Right lobe of liver (tissue), 6 donors: ENCODE measurements around the gene ADAR. TPM values are rescaled to one million over a fixed set of nuclear protein-coding genes. Genes with fewer than 3 reads are reported as not detected.

ENCODE experiments used
- ATAC-seq, 4 donors: fragments of 200-7000 bp; cut with Tn5 transposase; one replicate each; pipeline ENCODE4 v1.9.1; 2020; ENCODE audit warnings: mild to moderate bottlenecking in 4 of 4, moderate library complexity in 4 of 4
- DNase-seq, 3 donors: peaks; one replicate each; pipeline ENCODE4 v3.0.0-alpha.2; 2020
- H3K27ac ChIP-seq, 3 donors: fragments of 200-600 bp; one replicate each; pipeline ENCODE4 v1.8.0; 2022
- H3K27me3 ChIP-seq, 2 donors: fragments of 200-600 bp; one replicate each; pipeline ENCODE4 v1.8.0; 2022
- H3K36me3 ChIP-seq, 4 donors: fragments of 200-600 bp; sonication (generic) in 1 of 4; one replicate each; pipeline versions ENCODE4 v1.5.1 to v1.8.0; 2017 to 2022; ENCODE audit warnings: control low read depth in 1 of 4
- H3K4me1 ChIP-seq, 4 donors: fragments of 200-600 bp; sonication (generic) in 1 of 4; one replicate each; pipeline versions ENCODE4 v1.5.1 to v1.8.0; 2017 to 2022; ENCODE audit warnings: control low read depth in 1 of 4
- H3K4me3 ChIP-seq, 3 donors: fragments of 200-600 bp; one replicate each; pipeline ENCODE4 v1.8.0; 2022
- H3K9me3 ChIP-seq, 4 donors: fragments of 200-600 bp; sonication (generic) in 1 of 4; one replicate each; pipeline versions ENCODE4 v1.5.1 to v1.8.0; 2017 to 2022; ENCODE audit warnings: control low read depth in 1 of 4
- CTCF ChIP-seq, 4 donors: fragments of 200-600 bp in 3 of 4; fragments of 450-650 bp in 1 of 4; IDR thresholded peaks; one replicate each; pipeline versions ENCODE4 v1.5.1 to v1.8.0; 2016 to 2022; ENCODE audit warnings: antibody characterized with exemption in 4 of 4, mild to moderate bottlenecking in 2 of 4
- POLR2A ChIP-seq: fragments of 450-650 bp; IDR thresholded peaks from one replicate; pipeline ENCODE4 v1.6.1; 2017; ENCODE audit warnings: antibody characterized with exemption, mild to moderate bottlenecking
- WGBS: methylation state at CpG from one replicate; pipeline ENCODE4 v1.1.6; 2018; ENCODE audit warnings: low coverage, low lambda C conversion rate; ENCODE audit not compliant: insufficient coverage; ENCODE audit errors: missing lambda C conversion rate; 5-methylcytosine and 5-hydroxymethylcytosine counted together
- intact Hi-C, 2 donors: fragments of 100-400 bp; cut with DNase I; formaldehyde crosslinking; loops; one replicate each; pipeline versions ENCODE4 v1.11.2 to v1.14.1; 2022
- total RNA-seq, 6 experiments: library from RNA; depleted of rRNA in 2 of 6; stranded (reverse); fragments of >200 nt in 2 of 6; fragmentation: NEBNext Ultra II Directional in 3 of 6; extraction: Animal tissue kit (Norgen Biotek cat#: 25700) in 3 of 6; gene quantifications; one replicate each; pipeline versions ENCODE4 v1.1.0 to v1.2.4, GENCODE V29; 2016 to 2023
- donor health status: DM: no; HTN: yes; CAD: no.
- donor health status: DM: no; HTN: no; CAD: no.
- donor health status: DM: no; HTN: no; CAD: no.
- donor health status: DM: no; HTN: yes; CAD: no.
- donor health status: DM: no; HTN: yes; CAD: no.

ADAR gene
- total RNA-seq, 6 experiments from 2014 or later: 69.9 to 105 (median 78.7) TPM

GRCh38 chr1:154557248-154557938 is 50.6 kb downstream of the ADAR start:
- Histone ChIP-seq H3K4me1 (peaks cover 0 to 13% (median 3%) of the 10 kb centered on the region in 4 donors), H3K4me3 (peak overlapping the region; percentile 81 to 97 (median 95)), H3K36me3 (peaks cover 6 to 34% (median 28%) of the 10 kb centered on the region in 4 donors), H3K9me3 (no peaks in the 10 kb centered on the region), H3K27ac (peak overlapping the region; percentile 72 to 88 (median 81)), H3K27me3 (no peaks in the 10 kb centered on the region)
- 9% methylated on average over 7 of the region's 7 CpGs for WGBS
- ATAC-seq (no peak), DNase-seq (no peak)
- intact Hi-C loops: loop anchor here in 1 of 2 donors (10.0 kb wide), 1 partner anchor 83 kb away; no protein-coding TSS in a partner anchor
- TF ChIP-seq POLR2A (no peak), CTCF (IDR thresholded peaks at IDR 0.05) (no peak)

- Histone ChIP-seq H3K27me3 (no peaks in the 10 kb centered on the region), H3K4me3 (peak overlapping the region; percentile 81 to 97 (median 95)), H3K9me3 (no peaks in the 10 kb centered on the region), H3K4me1 (peaks cover 0 to 13% (median 3%) of the 10 kb centered on the region in 4 donors), H3K36me3 (peaks cover 8 to 44% (median 35%) of the 10 kb centered on the region in 4 donors), H3K27ac (peak overlapping the region in 1 of 3 donors; percentile 88)
- WGBS: 21% methylated on average over 3 of the region's 4 CpGs
- DNase-seq: no peak
- TF ChIP-seq POLR2A (no peak), CTCF (IDR thresholded peaks at IDR 0.05) (no peak)
- intact Hi-C loops: loop anchor here in 1 of 2 donors (10.0 kb wide), 1 partner anchor 82 kb away; no protein-coding TSS in a partner anchor
- ATAC-seq: no peak
Observed at GRCh38 chr1:154556422-154556821, 51.6 kb downstream of the ADAR start.

DNA sequence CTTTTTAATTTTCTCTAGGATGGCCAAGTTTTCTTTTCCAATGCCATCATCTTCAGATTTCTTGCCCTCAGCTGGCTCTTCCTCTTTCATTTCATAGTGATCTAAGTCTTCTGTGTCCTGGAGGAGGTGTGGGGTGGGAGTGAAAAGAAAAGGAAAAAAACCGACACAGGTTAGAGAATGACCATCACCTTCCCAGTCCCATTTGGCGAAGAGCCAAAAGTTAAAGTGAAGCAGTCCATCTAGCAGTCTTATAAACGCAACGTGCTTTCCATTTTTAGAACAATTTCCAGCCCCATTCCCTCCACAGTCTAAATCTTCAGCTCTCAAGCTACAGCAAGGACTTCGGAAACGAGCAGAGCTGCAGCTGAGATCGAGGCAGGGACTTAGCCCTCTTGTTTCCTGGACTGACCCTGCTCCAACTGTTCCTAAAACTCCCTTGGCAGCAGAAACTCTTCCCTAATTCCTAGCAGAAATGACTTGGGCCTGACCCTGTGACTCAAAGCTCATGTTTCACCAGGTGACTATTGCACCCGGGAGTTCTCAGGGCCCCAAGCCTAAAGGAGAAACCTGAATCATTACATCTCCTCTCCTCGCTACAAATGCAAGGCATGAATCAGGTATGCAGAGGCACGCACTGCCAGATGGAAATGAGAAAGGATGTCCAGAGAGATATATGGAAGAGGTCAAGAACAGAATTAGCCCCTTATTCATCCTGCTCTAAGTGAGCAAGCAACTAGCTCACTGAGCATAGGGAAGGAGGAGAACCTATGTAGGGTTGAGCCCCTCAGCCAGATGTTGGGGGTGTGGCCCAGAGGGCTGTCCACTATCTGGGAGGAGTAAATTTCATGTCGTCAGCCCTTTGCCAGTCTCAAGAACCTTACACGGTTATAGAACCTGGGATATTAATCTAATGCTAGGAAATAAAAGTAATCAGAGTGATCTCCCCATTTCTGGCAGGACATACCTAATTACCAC is 54.6 kb downstream of the ADAR start:
- 81% methylated on average over 9 of the region's 12 CpGs for WGBS
- Histone ChIP-seq H3K36me3 (peaks cover 8 to 70% (median 50%) of the 10 kb centered on the region in 4 donors), H3K27me3 (no peaks in the 10 kb centered on the region), H3K4me1 (peaks cover 0 to 24% (median 6%) of the 10 kb centered on the region in 4 donors), H3K4me3 (no peak overlapping the region), H3K27ac (no peak overlapping the region), H3K9me3 (no peaks in the 10 kb centered on the region)
- TF ChIP-seq CTCF (IDR thresholded peaks at IDR 0.05): no peak
- TF ChIP-seq POLR2A: no peak
- intact Hi-C loops: loop anchor here in 1 of 2 donors (10.0 kb wide), 1 partner anchor 79 kb away; no protein-coding TSS in a partner anchor
- ATAC-seq: no peak
- DNase-seq: no peak

DNA sequence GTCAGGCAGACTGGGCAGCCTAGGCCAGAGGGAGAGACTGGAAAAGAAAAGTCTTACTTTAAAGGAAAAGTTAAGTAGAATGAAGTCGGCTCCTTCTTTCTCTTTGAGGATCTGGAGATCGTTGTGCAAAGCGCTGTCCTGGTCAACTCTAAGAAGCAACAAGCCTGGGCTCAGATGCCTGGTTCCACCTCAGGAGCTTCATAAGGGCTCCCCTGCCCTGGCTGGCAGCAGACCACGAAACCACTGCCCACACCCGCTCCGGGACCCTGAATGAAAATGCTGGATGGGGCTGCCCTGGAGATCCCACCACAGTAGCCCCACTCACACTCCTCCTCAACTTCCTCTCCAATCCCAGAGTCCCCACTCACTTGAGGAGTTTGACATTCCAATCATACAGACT is 56.0 kb downstream of the ADAR start:
- intact Hi-C loops: loop anchor here in 1 of 2 donors (10.0 kb wide), 1 partner anchor 77 kb away; no protein-coding TSS in a partner anchor
- no peak for DNase-seq
- no peak for ATAC-seq
- Histone ChIP-seq H3K4me1 (peaks cover 0 to 35% (median 10%) of the 10 kb centered on the region in 4 donors), H3K27ac (no peak overlapping the region), H3K27me3 (no peaks in the 10 kb centered on the region), H3K9me3 (no peaks in the 10 kb centered on the region), H3K36me3 (peaks cover 8 to 70% (median 50%) of the 10 kb centered on the region in 4 donors), H3K4me3 (no peak overlapping the region)
- 90% methylated on average over 2 of the region's 6 CpGs for WGBS
- TF ChIP-seq CTCF (IDR thresholded peaks at IDR 0.05) (no peak), POLR2A (no peak)
